Measurements from ENCODE around the gene IGFBP7.

GRCh38 chr4:56986192-56986591, 124.0 kb downstream of the IGFBP7 start:
- TF ChIP-seq, protein P1, sequence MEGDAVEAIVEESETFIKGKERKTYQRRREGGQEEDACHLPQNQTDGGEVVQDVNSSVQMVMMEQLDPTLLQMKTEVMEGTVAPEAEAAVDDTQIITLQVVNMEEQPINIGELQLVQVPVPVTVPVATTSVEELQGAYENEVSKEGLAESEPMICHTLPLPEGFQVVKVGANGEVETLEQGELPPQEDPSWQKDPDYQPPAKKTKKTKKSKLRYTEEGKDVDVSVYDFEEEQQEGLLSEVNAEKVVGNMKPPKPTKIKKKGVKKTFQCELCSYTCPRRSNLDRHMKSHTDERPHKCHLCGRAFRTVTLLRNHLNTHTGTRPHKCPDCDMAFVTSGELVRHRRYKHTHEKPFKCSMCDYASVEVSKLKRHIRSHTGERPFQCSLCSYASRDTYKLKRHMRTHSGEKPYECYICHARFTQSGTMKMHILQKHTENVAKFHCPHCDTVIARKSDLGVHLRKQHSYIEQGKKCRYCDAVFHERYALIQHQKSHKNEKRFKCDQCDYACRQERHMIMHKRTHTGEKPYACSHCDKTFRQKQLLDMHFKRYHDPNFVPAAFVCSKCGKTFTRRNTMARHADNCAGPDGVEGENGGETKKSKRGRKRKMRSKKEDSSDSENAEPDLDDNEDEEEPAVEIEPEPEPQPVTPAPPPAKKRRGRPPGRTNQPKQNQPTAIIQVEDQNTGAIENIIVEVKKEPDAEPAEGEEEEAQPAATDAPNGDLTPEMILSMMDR (IDR thresholded peaks at IDR 0.05; ENCODE audit: low read depth, low read length, poor library complexity, severe bottlenecking), result no peak
- TF ChIP-seq EZH2phosphoT487 (IDR thresholded peaks at IDR 0.05; ENCODE audit: borderline replicate concordance, low read length), result no peak

Measured in DOHH2 (cell line).